HG02852 (cell line): ENCODE results near the gene ODAD3.
"Not testable (repeated sequence)": the region's sequence is repeated elsewhere in the genome, so short reads cannot be mapped to it uniquely, and the experiment has no call there.

ENCODE experiments used
- ATAC-seq: cut with Tn5 transposase; IDR thresholded peaks from one replicate; pipeline ENCODE4 v1.9.1; 2021; ENCODE audit warnings: mild to moderate bottlenecking, moderate library complexity; ENCODE audit not compliant: unreplicated experiment

ODAD3 gene

GRCh38 chr19:11461453-11461852 is 26.5 kb upstream of the ODAD3 start:
- ATAC-seq = no peak

- ATAC-seq = no peak
These were observed 25.3 kb upstream of the ODAD3 start for GRCh38 chr19:11460207-11460606.

- not testable (repeated sequence) for ATAC-seq
These were observed 24.0 kb upstream of the ODAD3 start for GRCh38 chr19:11458912-11459311.

GRCh38 chr19:11458236-11458900 is 23.4 kb upstream of the ODAD3 start:
- ATAC-seq = no peak

- no peak for ATAC-seq
These were observed 22.9 kb upstream of the ODAD3 start for GRCh38 chr19:11457831-11458230.

- no peak for ATAC-seq
These were observed 22.2 kb upstream of the ODAD3 start for GRCh38 chr19:11457115-11457514.

- no peak for ATAC-seq
These were observed 21.7 kb upstream of the ODAD3 start for GRCh38 chr19:11456659-11457058.

- not testable (repeated sequence) for ATAC-seq
These were observed 20.3 kb upstream of the ODAD3 start for GRCh38 chr19:11455233-11455554.

GRCh38 chr19:11453468-11454341 is 18.8 kb upstream of the ODAD3 start:
- ATAC-seq = no peak

GRCh38 chr19:11452620-11453310 is 17.8 kb upstream of the ODAD3 start:
- ATAC-seq = no peak

- no peak for ATAC-seq
These were observed 17.1 kb upstream of the ODAD3 start for GRCh38 chr19:11451871-11452619.

- no peak for ATAC-seq
These were observed 16.5 kb upstream of the ODAD3 start for GRCh38 chr19:11451327-11451870.

- no peak for ATAC-seq
These were observed 15.8 kb upstream of the ODAD3 start for GRCh38 chr19:11450570-11451326.

- ATAC-seq = no peak
These were observed 14.1 kb upstream of the ODAD3 start for GRCh38 chr19:11448923-11449554.

GRCh38 chr19:11448410-11448809 is 13.5 kb upstream of the ODAD3 start:
- ATAC-seq = no peak

- no peak for ATAC-seq
These were observed 12.7 kb upstream of the ODAD3 start for GRCh38 chr19:11447347-11448262.

- ATAC-seq = no peak
These were observed 11.9 kb upstream of the ODAD3 start for GRCh38 chr19:11446652-11447301.

GRCh38 chr19:11446271-11446651 is 11.3 kb upstream of the ODAD3 start:
- ATAC-seq = no peak
